HUDEP-2 (cell line): ENCODE results near the gene GALNT18.

Experiments
- DNase-seq, 76 experiments: peaks; one replicate each; lab custom pipeline; 2025; ENCODE audit not compliant: unreplicated experiment in 76 of 76; lab: John Stamatoyannopoulos, UW

The GALNT18 gene

DNA sequence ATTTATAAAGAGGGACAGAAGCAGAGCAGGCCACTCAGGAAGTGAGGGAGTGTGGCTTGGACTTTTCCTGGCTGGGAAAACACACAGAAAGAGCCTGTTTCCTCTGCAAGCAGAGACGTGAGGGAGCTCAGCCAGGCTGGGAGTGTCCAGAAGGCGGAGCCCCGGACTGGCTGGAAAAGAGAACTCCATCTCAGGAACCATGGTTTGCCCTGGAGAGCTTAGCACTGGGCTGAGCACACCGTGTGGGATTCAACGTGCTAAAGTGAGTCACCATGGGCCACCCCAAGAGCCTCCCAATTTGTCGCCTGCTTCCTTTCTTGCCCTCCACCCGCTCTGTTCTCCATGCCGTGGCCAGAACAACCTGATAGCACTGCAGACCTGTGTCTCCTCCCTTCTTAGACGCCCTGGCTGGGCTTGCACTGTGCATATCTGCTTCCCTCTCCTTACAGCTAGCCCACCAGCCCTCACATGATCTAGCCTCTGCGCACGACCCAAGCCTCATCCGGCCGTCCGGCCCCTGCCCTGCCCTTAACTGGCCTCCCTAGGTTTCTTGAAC is 51.8 kb downstream of the GALNT18 start:
- no peak for DNase-seq

DNA sequence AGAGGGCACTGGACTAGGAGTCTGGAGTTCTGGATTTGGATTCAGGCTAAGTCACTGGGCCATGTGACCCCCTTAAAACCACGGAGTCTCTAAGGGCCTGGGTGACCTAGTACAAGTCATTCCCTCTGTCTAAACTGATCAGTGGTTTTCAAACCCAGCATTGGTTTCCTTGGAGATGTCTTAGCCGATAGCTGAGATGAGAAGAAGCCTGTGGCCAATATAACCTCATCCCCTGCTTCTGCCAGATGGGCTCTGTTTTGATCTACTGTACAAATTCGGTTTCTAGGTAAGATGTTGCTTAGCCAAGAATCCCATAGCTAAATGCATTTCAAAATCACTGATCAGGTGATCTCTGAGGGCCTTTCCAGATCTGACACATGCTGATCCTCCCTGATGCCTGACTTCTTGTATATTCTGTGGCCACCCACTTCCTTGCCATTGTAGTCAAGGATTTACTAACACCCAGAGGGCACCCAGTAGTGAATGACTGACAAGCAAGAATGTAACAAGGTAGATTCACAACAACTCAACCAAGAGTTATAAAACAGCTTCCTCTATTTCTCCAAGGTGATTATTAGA is 53.1 kb downstream of the GALNT18 start:
- no peak for DNase-seq

DNA sequence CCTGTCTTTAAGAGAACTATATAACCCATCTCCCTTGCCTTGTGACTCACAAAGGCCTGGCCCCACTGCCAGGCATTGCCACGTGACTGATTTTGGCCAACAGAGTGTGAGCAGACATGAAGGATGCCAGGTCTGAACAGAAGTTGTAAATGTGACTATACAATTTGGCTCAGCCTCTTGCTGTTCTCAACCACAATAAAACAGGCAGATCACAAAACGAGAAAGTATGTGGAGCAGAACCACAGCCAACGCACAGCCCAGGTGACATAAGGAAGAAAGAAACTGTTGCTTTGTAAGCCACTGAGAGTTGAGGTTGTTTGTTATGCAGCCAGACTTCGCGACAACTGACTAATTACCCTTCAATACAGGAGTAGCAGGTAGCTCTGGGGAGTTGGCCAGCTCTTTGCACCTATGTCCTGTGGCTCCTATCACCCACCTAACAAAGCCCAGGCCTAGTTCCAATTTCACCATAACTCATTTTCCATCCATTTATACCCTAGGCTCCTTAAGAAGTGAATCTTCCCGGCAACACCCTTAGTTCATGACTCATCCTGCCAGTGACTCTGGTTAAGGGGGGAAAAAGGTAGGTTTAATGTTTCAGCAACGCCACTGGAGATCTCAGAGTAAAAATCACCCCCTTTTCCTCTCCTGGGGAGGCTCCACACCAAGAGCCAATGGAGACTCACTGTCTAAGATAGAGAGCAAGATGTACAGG is 53.7 kb downstream of the GALNT18 start:
- no peak for DNase-seq

DNA sequence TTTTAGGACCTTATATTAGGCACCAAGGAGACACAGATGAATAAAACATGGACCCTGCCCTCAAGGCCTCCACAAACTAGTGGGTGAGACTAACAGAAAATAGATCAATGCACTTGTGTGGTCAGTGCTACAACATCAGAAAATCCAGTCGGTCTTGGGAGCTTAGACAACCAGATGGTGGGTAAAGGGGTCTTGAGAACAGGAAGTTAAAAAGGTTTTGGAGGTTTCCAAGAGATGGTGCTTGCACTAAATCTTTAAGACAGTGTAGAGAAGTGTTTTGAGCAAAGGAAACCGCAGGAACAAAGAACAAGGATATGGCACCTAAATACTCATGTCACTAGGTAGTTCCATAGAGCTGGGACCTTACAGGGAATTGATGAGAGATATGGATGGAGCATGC is 56.2 kb downstream of the GALNT18 start:
- DNase-seq: no peak

DNA sequence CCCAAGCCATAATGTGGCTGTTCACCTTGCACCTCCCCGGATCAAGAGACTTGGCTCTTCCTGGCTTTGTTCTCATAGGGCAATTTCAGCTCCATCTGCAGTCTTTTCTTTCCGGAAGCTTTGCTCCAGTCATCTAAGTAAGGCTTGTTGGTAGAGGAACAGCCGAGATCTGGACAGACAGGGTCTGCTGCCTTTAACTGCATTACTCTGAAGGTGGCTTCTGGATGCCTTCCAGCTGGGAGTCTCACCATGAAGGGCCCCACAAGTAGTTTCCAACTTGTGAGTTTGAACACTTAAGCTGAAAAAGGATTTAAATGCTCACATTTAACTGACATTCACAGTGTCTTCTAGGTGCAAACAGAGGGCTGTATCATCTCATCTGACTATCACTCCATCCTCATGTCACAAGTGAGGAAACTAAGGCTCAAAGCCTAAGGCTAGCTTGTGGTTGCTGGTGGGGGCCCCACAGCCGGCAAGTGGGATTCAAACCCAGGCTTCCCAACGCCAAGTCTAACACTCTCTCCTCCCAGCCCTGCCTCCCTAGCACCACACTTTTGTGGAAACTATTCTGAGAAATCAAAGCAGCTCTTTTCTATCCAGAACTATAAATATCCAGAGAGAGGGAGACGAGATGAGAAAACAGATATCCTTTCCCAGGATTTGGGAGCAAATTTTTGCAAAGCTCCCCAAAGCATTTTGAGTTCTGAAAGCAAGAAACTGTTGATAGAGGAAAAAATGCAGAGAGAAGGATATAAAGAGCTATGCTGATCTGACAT is 58.4 kb downstream of the GALNT18 start:
- no peak for DNase-seq

DNA sequence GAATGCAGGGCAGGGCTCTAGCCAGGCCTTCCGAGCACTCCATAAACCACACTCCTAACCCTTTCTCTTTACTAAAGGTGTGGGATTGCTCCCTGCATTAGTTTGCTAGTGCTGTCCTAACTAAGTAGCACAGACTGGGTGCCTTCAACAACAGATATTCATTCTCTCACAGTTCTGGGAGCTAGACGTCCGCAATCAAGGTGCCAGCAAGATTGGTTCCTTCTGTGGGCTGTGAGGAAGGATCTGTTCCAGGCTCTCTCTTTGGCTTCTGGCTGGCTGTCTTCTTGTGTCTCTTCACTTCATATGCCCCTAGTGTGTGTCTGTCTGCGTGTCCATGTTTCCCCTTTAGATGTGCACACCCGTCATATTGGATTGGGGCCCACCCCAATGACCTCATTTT is 59.8 kb downstream of the GALNT18 start:
- DNase-seq: no peak

DNA sequence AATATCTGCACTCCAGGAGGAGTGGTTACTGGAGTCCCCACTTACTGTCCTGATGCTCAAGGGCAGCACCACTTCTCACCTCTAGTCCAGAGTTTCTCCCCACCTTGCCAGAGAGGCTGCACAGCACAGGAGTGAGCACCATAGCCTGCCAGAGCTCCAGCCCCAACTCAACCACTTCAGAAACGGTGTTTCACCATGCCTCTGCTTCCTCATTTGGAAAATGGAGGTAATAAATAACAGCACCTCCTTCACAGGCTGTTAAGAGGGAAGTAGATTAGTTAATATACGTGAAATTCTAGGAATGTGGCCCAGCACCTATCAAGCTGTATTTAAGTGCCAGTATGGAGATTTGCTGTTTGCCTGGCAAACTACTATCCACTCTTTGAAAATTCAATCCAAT is 63.0 kb downstream of the GALNT18 start:
- no peak for DNase-seq

DNA sequence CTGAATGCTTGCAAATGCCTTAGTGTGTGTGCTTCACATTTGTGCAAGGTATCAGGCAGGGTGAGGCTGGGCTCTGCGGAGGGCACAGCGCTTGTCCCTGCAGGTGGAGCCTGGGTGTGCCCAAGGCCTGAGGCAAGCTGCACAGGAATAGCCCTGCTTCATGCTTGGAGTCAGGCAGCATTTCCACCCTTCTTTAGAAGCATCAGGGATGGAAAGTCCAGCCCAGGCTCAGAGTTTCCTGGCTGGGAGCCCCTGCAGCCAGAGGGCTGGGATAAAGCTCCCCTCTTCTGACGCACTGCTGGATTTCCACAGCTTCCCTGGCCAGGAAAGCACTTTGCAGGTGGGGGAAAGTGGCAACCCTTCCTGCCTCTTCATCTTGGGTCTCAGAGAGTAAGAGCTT is 63.4 kb downstream of the GALNT18 start:
- DNase-seq: no peak

DNA sequence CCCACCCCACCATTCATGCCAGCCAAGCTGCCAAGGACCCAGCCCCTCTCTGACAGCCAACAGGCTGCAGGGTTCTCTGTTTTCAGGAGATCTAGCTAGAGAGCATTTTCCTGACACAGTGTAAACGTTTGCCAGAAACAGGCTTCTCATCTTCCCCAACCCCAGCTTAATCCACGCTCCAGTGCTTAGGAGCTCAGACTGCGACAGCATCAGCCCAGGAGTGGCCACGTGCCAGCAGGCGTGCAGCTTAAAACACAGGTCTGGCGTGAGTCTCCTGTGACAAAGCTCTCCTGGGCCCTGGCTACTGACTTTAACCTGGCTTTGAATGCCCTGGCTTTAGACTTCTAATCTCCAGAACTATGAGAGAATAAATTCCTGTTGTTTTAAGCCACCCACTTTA is 66.6 kb downstream of the GALNT18 start:
- no peak for DNase-seq

DNA sequence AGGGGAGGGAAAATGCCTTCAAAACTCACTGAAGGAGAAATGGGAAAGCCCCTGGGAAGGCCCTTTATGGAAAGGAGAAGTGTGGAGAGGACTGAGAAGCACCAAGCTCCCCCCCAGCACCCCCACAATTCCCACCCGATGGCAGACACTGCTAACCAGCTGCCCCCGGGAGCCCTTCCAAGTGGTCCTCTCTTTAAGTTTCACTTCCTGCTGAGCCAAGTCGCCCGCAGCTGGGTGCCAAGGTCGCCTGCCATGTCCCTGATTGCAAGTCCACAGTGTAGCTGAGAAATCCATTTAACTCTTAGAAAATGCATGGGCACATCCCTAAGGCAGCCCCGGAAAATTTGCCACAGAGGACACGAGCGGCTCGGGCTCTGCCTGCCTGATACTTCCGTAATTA is 68.2 kb downstream of the GALNT18 start:
- no peak for DNase-seq

DNA sequence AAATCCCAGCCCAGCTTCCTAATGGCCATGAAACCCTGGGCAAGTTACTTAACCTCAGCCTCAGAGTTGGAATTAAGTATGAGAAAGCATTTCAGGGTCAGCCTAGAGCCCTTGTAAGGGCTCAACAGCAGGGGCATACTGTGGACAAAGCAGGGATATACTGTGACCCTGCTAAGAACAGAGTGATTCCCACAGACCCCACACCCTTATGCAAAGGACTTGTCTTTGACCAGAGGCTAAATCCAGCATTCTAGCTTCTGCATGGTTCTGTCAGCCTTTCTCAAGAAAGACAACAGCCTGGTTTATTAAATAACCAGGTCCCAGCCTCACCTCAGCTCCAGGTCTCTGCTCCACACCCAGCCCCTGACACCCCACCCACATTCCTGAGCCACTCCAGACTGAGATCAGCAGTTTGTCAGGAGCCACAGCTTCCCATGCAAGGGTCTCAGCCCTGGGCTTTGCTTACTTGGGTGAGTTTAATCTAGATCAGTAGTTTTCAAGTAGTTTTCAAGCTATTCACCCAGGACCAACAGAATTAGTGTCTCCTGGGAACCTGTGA is 69.2 kb downstream of the GALNT18 start:
- DNase-seq: no peak

DNA sequence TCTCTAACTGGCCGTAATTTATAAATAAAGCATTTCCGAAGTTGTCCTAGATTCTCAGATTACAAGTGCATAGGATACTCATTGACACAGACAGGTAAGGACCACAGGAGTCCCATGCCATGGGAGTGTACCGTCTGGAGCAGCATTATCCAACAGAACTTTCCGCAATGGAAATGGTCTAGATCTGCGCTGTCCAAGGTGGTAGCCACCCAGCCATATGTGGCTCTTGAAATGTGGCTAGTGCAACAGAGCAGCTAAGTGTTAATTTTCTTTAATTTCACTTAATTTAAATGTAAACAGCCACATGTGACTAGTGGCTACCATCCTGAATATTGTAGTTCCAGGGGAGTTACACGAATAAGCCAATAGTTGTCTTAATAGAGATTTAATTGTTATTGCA is 71.3 kb downstream of the GALNT18 start:
- no peak for DNase-seq

DNA sequence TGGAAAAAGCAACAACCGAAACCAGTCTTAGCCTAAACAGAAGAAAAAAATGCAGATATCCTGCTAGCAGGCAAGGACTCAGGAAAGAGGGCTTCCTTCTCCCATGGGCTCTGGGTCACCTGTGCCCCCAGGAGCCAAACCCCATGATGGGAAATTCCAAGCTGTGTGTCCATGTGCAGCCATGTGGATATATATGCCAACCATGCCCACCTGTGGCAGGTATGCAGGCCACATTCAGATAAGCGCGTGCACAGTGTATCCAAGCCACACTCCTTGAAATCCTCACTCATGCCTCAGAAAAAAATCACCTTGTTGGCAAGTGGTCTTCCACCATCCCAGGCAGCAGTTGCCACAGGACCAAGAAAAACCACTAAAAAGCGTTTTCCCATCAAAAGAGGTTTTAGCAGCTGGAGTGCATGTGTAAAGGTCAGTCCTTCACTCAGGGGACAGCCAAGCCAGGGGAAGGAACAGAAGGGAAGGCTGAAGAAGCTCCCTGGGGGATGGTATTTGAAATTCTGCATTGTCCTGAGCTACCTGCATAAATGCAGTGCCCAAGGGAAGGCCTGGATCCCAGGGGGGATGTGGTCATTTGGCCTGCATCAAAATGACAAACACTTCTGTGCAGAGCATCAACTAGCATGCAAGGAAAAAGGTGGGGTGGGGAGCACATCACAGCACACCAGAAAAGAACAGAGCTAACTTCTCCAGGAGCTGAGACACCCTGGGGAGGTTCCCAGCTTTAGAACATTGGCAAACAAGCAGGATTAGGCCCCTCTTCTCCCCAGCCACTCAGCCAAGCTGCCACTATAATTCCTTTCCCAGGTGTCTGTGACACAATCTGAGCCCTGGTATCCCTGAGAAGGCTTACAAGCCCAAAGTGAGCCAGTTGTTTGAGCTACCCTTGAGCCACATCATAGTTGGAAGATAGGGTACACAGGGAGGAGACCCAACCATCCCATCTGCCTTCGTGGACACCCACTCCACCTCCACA is 76.2 kb downstream of the GALNT18 start:
- DNase-seq: no peak

DNA sequence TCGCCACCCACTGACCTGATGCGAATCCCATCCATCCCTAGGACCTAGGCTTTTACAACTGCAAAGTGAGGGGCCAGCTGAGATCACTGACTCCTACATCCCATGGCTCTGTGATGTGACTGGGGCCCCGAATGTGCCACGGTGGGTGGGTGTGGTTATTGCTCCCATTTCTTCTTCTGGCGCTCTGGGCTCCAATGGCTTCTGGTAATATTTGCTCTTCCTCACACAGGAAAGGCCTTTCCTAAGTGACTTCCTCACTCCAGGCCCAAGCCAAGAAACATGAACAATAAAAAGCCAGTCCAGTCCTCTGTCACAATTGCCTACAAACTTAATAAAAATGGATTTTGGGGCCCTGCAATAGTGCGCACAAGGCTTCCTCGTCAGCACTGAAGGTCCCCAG is 78.1 kb downstream of the GALNT18 start:
- no peak for DNase-seq

DNA sequence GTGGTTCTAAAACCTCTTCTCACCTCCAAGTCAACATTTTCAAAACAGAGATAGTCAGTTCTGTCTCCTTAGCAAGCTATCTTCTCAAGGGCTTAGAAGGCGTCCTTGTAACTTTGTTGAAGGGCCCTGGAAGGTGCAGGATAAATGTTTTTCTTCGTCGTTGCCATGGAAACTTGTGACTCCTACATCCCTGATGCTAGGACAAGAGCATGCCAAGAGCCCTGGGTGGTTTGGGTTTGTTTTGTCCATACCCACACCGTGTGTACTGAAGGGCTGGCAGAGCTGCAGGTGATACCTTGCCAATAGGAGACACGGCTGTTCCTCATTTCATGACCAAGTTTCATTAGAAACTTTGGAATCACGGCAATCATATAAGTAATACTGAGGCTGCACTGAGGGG is 81.6 kb downstream of the GALNT18 start:
- DNase-seq: no peak

DNA sequence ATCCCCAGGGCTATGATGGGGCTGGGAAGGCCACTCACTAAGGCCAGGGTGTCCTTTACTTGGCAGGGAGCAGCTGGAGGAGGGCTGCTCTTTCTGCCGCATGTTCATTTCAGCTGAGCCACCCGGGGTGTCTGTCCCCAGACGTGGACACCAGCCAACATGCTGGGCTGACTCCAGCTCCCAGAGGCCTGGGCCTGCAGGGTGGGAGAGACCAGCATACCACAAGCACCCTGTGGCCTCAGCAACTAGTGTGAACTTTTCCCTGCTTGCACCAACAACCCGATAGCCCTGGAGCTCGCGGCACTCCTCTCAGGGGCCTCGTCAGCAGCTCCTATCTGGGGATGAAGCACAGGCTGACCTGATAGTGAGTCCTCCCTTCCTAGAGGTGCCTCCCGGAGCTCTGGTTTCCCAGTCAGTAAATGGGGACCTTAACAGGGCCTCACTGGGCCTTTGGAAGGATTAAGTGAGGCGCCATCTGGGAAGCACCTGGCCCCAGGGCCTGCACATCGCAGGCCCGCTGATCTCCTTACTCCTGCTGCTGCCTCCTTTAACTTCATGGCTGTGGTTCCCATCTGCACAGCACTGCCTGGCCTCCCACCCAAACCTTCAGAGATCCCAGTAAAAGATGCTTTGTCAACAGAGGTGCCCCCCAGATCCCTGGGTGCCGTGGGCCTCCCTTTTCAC is 83.4 kb downstream of the GALNT18 start:
- no peak for DNase-seq

DNA sequence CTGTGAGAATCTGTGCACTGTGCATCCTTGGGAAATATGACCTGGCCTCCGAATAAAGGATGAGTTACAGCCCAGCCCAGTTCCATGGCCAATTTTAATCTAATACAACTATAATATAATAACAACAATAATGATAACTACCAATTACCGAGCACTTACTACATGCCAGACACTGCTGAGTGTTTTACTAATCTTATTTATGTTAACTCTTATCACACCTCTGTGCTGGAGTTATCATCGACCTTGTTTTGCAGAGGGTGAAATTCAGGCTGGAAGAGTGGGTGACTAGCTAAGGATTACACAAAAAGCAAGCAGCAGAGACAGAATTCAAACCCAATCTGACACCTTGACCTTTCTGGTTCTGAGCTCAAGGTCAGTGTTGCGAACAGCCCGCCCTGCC is 83.9 kb downstream of the GALNT18 start:
- DNase-seq: no peak

DNA sequence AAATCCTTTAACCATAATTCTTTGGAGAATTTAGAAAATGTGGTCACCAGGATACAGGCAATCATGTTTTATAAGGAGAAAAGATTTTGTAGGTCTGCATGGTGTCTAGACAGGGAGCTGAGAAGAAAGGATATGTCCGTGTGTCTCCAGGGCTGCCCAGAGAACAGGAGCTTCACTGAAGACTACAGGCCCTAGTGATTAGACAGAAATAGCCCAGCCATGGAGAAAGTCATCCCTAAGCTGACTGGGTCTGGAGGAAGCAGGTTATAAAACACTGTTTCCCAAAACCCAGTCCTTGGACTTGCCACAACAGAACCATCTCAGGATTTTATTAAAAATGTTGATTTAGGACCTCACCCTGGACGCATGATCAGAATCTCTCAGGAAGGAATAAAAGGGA is 84.4 kb downstream of the GALNT18 start:
- no peak for DNase-seq

DNA sequence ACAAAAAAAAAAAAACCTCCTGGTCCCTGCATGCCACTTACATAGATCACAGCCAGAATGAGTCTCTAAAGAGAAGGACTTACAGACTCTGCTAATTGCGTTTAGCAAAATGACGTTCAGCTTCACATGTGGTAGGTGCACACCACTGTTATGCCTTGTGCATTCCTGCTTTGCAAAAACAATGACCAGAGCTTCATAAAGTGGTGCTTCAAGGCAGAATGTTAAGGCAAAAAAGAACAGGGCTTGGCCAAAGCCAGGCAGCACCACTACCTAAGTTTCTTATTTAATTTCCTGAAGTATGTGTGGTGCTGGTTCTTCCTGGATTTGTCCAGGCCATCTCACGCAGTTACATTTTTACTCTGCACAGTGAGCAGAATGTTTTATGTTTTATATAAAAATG is 85.2 kb downstream of the GALNT18 start:
- DNase-seq: no peak

DNA sequence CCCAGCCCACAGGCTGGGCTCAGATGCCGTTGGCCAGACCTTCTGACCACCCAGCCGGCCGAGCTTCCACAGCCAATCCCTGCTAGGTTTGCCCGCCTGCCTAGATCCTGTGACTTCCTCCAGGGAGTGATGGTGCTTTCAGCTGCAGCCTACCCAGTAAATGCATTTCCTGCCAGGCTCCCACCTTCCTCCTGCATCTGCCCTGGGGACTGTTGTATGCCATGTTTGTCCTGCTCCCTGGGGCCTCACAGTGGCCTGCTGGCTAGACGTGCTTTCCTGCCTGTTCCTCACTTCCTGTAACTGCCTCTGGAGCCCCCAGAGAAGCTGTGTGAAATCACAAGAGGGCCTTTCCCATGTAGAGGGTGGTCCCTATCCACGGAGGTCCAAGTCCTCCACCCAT is 86.2 kb downstream of the GALNT18 start:
- no peak for DNase-seq
